Pancreas (tissue), 10 donors: Measurements from ENCODE around the gene RPTN. TPM values are rescaled to one million over a fixed set of nuclear protein-coding genes. Genes with fewer than 3 reads are reported as not detected.

Source experiments
- ATAC-seq, 4 donors: fragments of 200-7000 bp; cut with Tn5 transposase; one replicate each; pipeline versions ENCODE4 v1.8.0 to v1.9.1; 2020; ENCODE audit warnings: mild to moderate bottlenecking in 4 of 4, moderate library complexity in 4 of 4
- DNase-seq, 6 donors: peaks; one replicate each; pipeline ENCODE4 v3.0.0-alpha.2; 2020
- FAIRE-seq: peaks from 2 replicates; lab custom pipeline; 2012; peaks lifted over from hg19 to GRCh38; lab: Jason Lieb, UNC
- H3K27ac ChIP-seq, 4 donors: fragments of 200-600 bp; sonication (generic); 1 replicate in 3 of 4; 2 replicates in 1 of 4; pipeline versions ENCODE4 v1.5.0 to v1.8.0; 2020
- H3K27me3 ChIP-seq, 4 donors: fragments of 200-600 bp; one replicate each; pipeline ENCODE4 v1.8.0; 2021
- H3K36me3 ChIP-seq, 3 donors: fragments of 200-600 bp; sonication (generic) in 1 of 3; one replicate each; pipeline versions ENCODE4 v1.5.0 to v1.8.0; 2020 to 2021
- H3K4me1 ChIP-seq, 3 donors: fragments of 200-600 bp; one replicate each; pipeline ENCODE4 v1.8.0; 2021
- H3K4me3 ChIP-seq, 4 donors: fragments of 200-600 bp; sonication (generic) in 2 of 4; one replicate each; pipeline versions ENCODE4 v1.5.0 to v1.8.0; 2020 to 2021
- H3K9me3 ChIP-seq, 4 donors: fragments of 200-600 bp; one replicate each; pipeline ENCODE4 v1.8.0; 2021
- WGBS, 2 donors: extraction: QIAGEN DNeasy Blood & Tissue Kit; methylation state at CpG; one replicate each; pipeline ENCODE4 v1.1.7; 2013; 5-methylcytosine and 5-hydroxymethylcytosine counted together
- intact Hi-C, 3 donors: fragments of 100-400 bp; cut with DNase I; formaldehyde crosslinking; loops; one replicate each; pipeline versions ENCODE4 v1.11.1 to v1.14.2; 2022
- polyA plus RNA-seq, 2 donors: library from polyadenylated mRNA; stranded (reverse); fragments of 200-250 nt; gene quantifications; one replicate each; pipeline ENCODE4 v1.2.3, GENCODE V29; 2013
- total RNA-seq, 6 donors: library from RNA; stranded (reverse); fragmentation: NEBNext Ultra II Directional in 4 of 6; extraction: Animal tissue kit (Norgen Biotek cat#: 25700) in 4 of 6; gene quantifications; one replicate each; pipeline versions ENCODE4 v1.2.1 to v1.2.4, GENCODE V29; 2021 to 2023
- TF ChIP-seq, protein P1 (sequence below), 4 donors: fragments of 200-600 bp; sonication (generic) in 3 of 4; IDR thresholded peaks; one replicate each; pipeline versions ENCODE4 v1.5.0 to v1.8.0; 2021; ENCODE audit warnings: antibody characterized with exemption in 4 of 4
- donor health status: healthy with polysubstance abuse.
- donor health status: DM: no; HTN: no; CAD: no; lungs with moderate emphysema.
- donor health status: DM: no; HTN: no; CAD: no.
- donor health status: control.
- donor health status: control.
- donor health status: Bipolar disorder and iron deficiency.
- donor health status: DM: yes; HTN: yes; CAD: no.
- donor health status: DM: no; HTN: no; CAD: no.
- donor health status: DM: no; HTN: no; CAD: no.
- donor health status: DM: yes; HTN: yes; CAD: no.

RPTN gene
- total and polyA plus RNA-seq, 8 donors: not detected

DNA sequence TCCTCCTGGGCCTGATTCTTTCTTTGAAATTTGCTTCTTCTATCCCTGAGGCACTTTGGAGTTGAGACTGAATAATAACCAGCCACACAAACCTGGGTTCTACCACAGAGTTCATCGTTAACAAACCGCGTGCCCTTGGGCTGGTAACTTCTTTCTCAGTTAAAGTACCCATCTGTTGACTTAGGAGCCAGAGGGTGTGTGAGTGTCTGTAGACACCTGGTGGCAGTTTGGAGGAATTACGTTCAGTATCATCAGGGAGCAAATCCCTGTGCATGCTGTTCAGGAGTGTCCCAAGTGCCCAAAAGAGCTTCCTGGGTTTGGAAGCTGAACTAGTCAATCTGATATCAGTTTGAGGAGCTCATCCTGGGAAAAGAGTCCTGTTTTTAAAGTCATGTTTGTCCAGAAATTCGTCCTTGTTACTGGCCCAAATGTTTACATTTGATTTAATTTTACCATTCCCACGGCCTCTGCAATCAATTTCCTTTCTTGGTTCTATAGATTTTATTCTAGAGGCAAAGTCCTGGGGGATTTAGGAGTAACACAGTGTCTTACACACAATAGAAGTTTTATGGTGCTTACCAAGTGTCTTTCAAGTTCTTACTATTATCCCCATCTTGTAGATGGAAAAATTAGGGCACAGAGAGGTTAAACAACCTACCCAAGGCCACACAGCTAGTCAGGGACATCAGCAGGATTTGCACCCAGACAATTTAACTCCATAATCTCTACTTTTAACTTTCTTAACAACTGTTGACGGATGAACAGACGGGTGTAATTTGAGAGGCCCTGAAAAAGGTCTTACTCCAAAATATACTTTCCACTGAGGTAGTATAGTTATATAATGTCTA lies 26.7 kb upstream of the RPTN start:
- intact Hi-C loops: loop anchor here in 1 of 3 donors (5.0 kb wide), 1 partner anchor 272 kb away; no protein-coding TSS in a partner anchor
- Histone ChIP-seq H3K4me3 (no peak overlapping the region), H3K27ac (no peak overlapping the region), H3K27me3 (no peaks in the 10 kb centered on the region), H3K4me1 (no peaks in the 10 kb centered on the region), H3K36me3 (no peaks in the 10 kb centered on the region), H3K9me3 (no peaks in the 10 kb centered on the region)
- peak in 2 of 6 donors; percentile 11 to 46 for DNase-seq
- no peak for FAIRE-seq
- 23 to 28% methylated on average over 8 of the region's 8 CpGs for WGBS, 2 donors
- TF ChIP-seq, protein P1, sequence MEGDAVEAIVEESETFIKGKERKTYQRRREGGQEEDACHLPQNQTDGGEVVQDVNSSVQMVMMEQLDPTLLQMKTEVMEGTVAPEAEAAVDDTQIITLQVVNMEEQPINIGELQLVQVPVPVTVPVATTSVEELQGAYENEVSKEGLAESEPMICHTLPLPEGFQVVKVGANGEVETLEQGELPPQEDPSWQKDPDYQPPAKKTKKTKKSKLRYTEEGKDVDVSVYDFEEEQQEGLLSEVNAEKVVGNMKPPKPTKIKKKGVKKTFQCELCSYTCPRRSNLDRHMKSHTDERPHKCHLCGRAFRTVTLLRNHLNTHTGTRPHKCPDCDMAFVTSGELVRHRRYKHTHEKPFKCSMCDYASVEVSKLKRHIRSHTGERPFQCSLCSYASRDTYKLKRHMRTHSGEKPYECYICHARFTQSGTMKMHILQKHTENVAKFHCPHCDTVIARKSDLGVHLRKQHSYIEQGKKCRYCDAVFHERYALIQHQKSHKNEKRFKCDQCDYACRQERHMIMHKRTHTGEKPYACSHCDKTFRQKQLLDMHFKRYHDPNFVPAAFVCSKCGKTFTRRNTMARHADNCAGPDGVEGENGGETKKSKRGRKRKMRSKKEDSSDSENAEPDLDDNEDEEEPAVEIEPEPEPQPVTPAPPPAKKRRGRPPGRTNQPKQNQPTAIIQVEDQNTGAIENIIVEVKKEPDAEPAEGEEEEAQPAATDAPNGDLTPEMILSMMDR (IDR thresholded peaks at IDR 0.05): peak; percentile 66 to 81 (median 68)
- ATAC-seq: peak; percentile 48 to 72 (median 69)

DNA sequence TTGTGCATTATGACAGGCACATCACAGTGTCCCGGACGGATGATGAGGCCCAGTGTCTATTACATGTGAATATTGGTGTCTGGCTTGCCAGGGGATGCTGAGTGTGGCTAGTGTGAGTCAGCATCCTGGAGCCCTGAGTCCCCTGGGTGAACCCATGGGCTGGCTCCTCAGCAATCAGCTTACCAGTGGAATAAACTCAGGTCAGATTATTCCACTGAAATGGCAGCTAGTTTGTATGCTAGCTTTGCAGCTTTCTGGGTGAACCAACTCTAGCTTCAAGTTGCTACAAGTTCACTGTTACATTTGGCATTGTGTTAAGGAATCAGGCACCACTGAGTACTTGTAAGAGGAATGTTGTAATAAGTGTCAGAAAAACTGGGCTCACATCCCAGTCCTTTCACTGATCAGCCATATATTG lies 23.9 kb upstream of the RPTN start:
- Histone ChIP-seq H3K4me1 (no peaks in the 10 kb centered on the region), H3K27me3 (no peaks in the 10 kb centered on the region), H3K36me3 (no peaks in the 10 kb centered on the region), H3K27ac (no peak overlapping the region), H3K4me3 (no peak overlapping the region), H3K9me3 (no peaks in the 10 kb centered on the region)
- TF ChIP-seq, protein P1 (IDR thresholded peaks at IDR 0.05): no peak
- 30 to 39% methylated on average over 2 of the region's 2 CpGs for WGBS, 2 donors
- peak in 2 of 4 donors; percentile 15 to 21 for ATAC-seq
- no peak for FAIRE-seq
- no peak for DNase-seq
- intact Hi-C loops: loop anchor here in 2 of 3 donors (5.0 kb wide), 2 partner anchors 41 to 131 kb away; no protein-coding TSS in a partner anchor

- Histone ChIP-seq H3K27ac (no peak overlapping the region), H3K36me3 (no peaks in the 10 kb centered on the region), H3K4me1 (no peaks in the 10 kb centered on the region), H3K9me3 (no peaks in the 10 kb centered on the region), H3K4me3 (no peak overlapping the region), H3K27me3 (no peaks in the 10 kb centered on the region)
- intact Hi-C loops: loop anchor here in 2 of 3 donors (5.0 kb wide), 2 partner anchors 40 to 130 kb away; no protein-coding TSS in a partner anchor
- TF ChIP-seq, protein P1 (IDR thresholded peaks at IDR 0.05): no peak
- ATAC-seq: peak in 2 of 4 donors; percentile 47 to 51
- 57 to 58% methylated on average over 2 of the region's 2 CpGs for WGBS, 2 donors
- DNase-seq: no peak
- no peak for FAIRE-seq
These were observed 23.4 kb upstream of the RPTN start for GRCh38 chr1:152182431-152182830.

DNA sequence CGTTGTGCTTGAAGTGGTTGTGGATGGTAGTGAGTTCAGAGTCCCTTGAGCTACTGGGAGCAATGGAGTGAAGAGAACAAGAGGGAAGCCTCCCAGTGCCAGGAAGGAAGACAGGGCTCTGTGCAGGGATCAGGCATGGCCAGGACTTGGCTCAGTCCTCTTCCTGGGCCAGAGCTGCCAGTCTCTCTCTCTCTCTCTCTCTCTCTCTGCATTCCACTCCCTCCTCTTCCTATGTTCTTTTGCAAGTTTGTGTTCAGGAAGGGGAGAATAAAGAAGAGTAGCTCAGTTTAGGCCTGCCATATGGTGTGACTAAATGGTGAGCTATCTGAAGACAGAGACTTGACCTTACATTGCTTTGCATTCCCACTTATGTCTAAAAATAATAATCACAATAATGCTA lies 20.5 kb upstream of the RPTN start:
- Histone ChIP-seq H3K4me3 (no peak overlapping the region), H3K4me1 (no peaks in the 10 kb centered on the region), H3K27me3 (no peaks in the 10 kb centered on the region), H3K36me3 (no peaks in the 10 kb centered on the region), H3K27ac (no peak overlapping the region), H3K9me3 (no peaks in the 10 kb centered on the region)
- FAIRE-seq (no peak), DNase-seq (no peak), ATAC-seq (no peak)
- TF ChIP-seq, protein P1 (IDR thresholded peaks at IDR 0.05): no peak
- intact Hi-C loops: no loop called here
- WGBS, 2 donors: 82 to 83% methylated on average over 1 of the region's 1 CpG
